ENCODE measurements around the gene PFN3. TPM values are rescaled to one million over a fixed set of nuclear protein-coding genes. Genes with fewer than 3 reads are reported as not detected.

Gene PFN3
- total and polyA plus RNA-seq, 2 experiments from 2014 or later, result not detected

DNA sequence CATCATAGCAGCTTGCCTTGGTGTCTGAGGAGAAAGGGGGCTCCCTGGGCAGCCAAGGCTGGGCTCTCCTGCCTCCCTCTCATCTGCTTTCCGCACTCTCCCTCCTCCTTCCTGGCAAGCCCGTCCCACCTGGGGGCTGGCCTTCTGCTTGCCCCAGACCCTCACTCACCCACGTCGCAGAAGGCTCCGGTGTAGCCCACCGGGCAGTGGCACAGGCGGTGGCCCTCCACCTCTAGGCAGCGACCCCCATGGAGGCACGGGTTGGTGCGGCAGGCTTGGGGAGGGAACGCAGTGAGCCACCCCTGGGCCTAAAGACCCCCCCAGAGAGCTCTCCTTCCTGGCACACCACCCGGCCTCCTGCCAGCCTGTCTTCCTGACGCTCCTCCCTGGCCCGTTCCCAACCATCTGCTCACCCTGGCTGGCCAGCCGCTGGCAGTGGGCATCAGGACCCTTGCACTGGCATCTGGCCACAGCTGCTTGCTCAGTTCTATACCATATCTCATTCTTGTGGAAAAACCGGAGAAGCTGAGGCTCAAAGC lies 4.2 kb upstream of the PFN3 start:
- no peak for TF ChIP-seq CTCF (IDR thresholded peaks at IDR 0.05; ENCODE audit: low read depth, low read length)
- peaks cover 86% of the 10 kb centered on the region for H3K27me3 ChIP-seq
- no peak for DNase-seq (ENCODE audit: low read depth in 1 of 2, low spot score in 1 of 2)
- no peaks in the 10 kb centered on the region for H3K36me3 ChIP-seq
- peak overlapping the region; percentile 38 for H3K4me3 ChIP-seq
- no peak overlapping the region for H3K27ac ChIP-seq
- no peaks in the 10 kb centered on the region for H3K4me1 ChIP-seq (ENCODE audit: low read depth)
- H3K9me3 ChIP-seq (ENCODE audit: low read depth), result no peaks in the 10 kb centered on the region

GRCh38 chr5:177403792-177404640 lies 3.6 kb upstream of the PFN3 start:
- peak; percentile 84 to 90 for DNase-seq (ENCODE audit: low read depth in 1 of 2, low spot score in 1 of 2)
- peak; percentile 68 for TF ChIP-seq CTCF (IDR thresholded peaks at IDR 0.05; ENCODE audit: low read depth, low read length)
- no peaks in the 10 kb centered on the region for H3K36me3 ChIP-seq
- H3K9me3 ChIP-seq (ENCODE audit: low read depth), result no peaks in the 10 kb centered on the region
- H3K27ac ChIP-seq, result no peak overlapping the region
- peaks cover 81% of the 10 kb centered on the region for H3K27me3 ChIP-seq
- H3K4me3 ChIP-seq, result peak overlapping the region; percentile 38
- no peaks in the 10 kb centered on the region for H3K4me1 ChIP-seq (ENCODE audit: low read depth)

- peak in 1 of 2 donors; percentile 34 for DNase-seq (ENCODE audit: low read depth in 1 of 2, low spot score in 1 of 2)
- no peak for TF ChIP-seq CTCF (IDR thresholded peaks at IDR 0.05; ENCODE audit: low read depth, low read length)
- H3K4me3 ChIP-seq, result peak overlapping the region; percentile 38
- H3K27ac ChIP-seq, result no peak overlapping the region
- H3K27me3 ChIP-seq, result peaks cover 73% of the 10 kb centered on the region
- no peaks in the 10 kb centered on the region for H3K9me3 ChIP-seq (ENCODE audit: low read depth)
- no peaks in the 10 kb centered on the region for H3K36me3 ChIP-seq
- H3K4me1 ChIP-seq (ENCODE audit: low read depth), result no peaks in the 10 kb centered on the region
These were observed 2.8 kb upstream of the PFN3 start for GRCh38 chr5:177403102-177403791.

DNA sequence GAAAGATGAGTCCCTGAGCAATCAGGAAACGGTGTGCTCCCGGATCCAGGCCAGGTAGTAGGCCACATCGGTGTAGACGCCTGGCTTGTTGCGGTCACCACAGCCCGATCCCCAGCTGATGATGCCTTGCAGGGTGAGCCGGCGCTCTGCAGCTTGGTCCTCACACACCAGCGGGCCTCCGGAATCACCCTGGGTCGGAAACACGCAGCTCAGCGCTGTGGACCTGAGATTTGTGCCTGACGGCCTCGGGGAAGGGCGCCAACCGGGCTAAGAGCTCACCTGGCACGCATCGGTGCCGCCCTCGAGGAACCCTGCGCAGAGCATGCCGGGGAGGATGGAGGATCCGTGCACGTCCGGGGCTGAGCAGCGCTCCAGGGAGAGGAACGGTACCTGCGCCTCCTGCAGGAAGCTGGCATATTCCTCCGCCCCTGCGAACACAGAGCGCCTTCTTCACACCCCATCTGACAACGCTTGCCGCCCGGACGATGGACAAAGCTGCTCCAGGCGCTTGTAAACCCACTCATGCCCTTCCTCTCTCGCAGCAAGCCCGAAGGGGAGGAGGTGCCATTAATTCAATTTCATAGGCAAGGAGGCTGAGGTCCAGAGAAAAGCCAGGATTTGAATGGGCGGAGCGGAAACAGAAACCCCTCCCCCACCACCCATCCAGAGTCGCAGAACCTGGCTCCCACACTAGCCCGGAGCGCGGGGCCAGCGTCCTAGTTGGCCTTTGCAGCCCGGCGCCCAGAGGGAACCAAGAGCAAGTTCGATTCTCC lies 2.0 kb upstream of the PFN3 start:
- Histone ChIP-seq H3K9me3 (ENCODE audit: low read depth) (no peaks in the 10 kb centered on the region), H3K27me3 (peaks cover 67% of the 10 kb centered on the region), H3K36me3 (no peaks in the 10 kb centered on the region), H3K4me3 (peak overlapping the region; percentile 38), H3K4me1 (ENCODE audit: low read depth) (no peaks in the 10 kb centered on the region), H3K27ac (no peak overlapping the region)
- TF ChIP-seq CTCF (IDR thresholded peaks at IDR 0.05; ENCODE audit: low read depth, low read length), result peak; percentile 53
- DNase-seq (ENCODE audit: low read depth in 1 of 2, low spot score in 1 of 2), result peak; percentile 61 to 80

DNA sequence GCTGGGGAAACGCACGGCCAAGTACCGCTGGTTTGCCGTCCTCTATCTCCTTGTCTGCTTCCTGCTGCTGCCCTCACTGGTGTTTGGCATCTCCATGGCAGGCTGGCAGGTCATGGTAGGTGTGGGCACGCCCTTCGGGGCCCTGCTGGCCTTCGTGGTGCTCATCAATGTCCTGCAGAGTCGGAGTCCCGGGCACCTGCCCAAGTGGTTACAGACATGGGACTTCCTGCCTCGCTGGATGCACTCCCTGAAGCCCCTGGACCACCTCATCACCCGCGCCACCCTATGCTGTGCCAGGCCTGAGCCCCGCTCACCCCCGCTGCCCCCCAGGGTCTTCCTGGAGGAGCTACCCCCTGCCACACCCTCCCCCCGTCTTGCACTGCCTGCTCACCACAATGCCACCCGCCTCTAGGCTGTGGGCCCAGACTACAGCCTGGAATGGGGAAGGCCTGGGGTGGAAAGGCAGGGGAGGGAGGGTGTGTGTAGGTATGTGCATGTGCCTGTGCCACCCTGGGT lies 2.5 kb downstream of the PFN3 start:
- H3K4me3 ChIP-seq, result no peak overlapping the region
- peaks cover 23% of the 10 kb centered on the region for H3K27me3 ChIP-seq

More for the DNA sequence above, 2.5 kb downstream of the PFN3 start:
- Histone ChIP-seq H3K27ac (no peak overlapping the region), H3K36me3 (no peaks in the 10 kb centered on the region), H3K9me3 (ENCODE audit: low read depth) (no peaks in the 10 kb centered on the region), H3K4me1 (ENCODE audit: low read depth) (no peaks in the 10 kb centered on the region)
- TF ChIP-seq CTCF (IDR thresholded peaks at IDR 0.05; ENCODE audit: low read depth, low read length), result no peak
- DNase-seq (ENCODE audit: low read depth in 1 of 2, low spot score in 1 of 2), result no peak

Data from cardiac muscle cell (in vitro differentiated cells and primary cell).